ENCODE measurements around the gene SYNC.
"Not testable (repeated sequence)": the region's sequence is repeated elsewhere in the genome, so short reads cannot be mapped to it uniquely, and the experiment has no call there.

SYNC gene

GRCh38 chr1:32724678-32725614, 22.4 kb upstream of the SYNC start:
- DNase-seq = no peak

GRCh38 chr1:32719681-32720275, 17.2 kb upstream of the SYNC start:
- no peak for DNase-seq

GRCh38 chr1:32718527-32718926, 16.0 kb upstream of the SYNC start:
- DNase-seq = no peak

GRCh38 chr1:32718036-32718435, 15.5 kb upstream of the SYNC start:
- DNase-seq = no peak

- no peak for DNase-seq
Observed at GRCh38 chr1:32717503-32717902, 14.9 kb upstream of the SYNC start.

GRCh38 chr1:32716312-32717148, 14.0 kb upstream of the SYNC start:
- peak in 1 of 2 experiments; percentile 33 for DNase-seq

GRCh38 chr1:32715901-32716311, 13.3 kb upstream of the SYNC start:
- no peak for DNase-seq

- no peak for DNase-seq
Observed at GRCh38 chr1:32714277-32714676, 11.7 kb upstream of the SYNC start.

GRCh38 chr1:32713081-32713480, 10.5 kb upstream of the SYNC start:
- no peak for DNase-seq

- DNase-seq = not testable (repeated sequence)
Observed at GRCh38 chr1:32711221-32711620, 8.7 kb upstream of the SYNC start.

GRCh38 chr1:32709476-32709875, 6.9 kb upstream of the SYNC start:
- DNase-seq = no peak

GRCh38 chr1:32709075-32709474, 6.5 kb upstream of the SYNC start:
- DNase-seq = no peak

- DNase-seq = peak; percentile 21 to 77
Observed at GRCh38 chr1:32706491-32706890, 3.9 kb upstream of the SYNC start.

- DNase-seq = peak in 1 of 2 experiments; percentile 58
Observed at GRCh38 chr1:32705516-32705915, 2.9 kb upstream of the SYNC start.

GRCh38 chr1:32703479-32704291, 1.1 kb upstream of the SYNC start:
- DNase-seq = no peak

- peak; percentile 25 to 75 for DNase-seq
Observed at GRCh38 chr1:32701951-32702598, 495 bp downstream of the SYNC start.

GRCh38 chr1:32701421-32701911, 1.1 kb downstream of the SYNC start:
- no peak for DNase-seq

- not testable (repeated sequence) for DNase-seq
Observed at GRCh38 chr1:32696996-32697395, 5.6 kb downstream of the SYNC start.

GRCh38 chr1:32696041-32696440, 6.5 kb downstream of the SYNC start:
- DNase-seq = no peak

- no peak for DNase-seq
Observed at GRCh38 chr1:32695098-32695904, 7.3 kb downstream of the SYNC start.

Measured in NCI-H446 (cell line).